Vagina (tissue), 2 donors: ENCODE results near the gene TXNRD1.

Experiments
- CTCF ChIP-seq, 3 experiments: fragments of 450-650 bp in 2 of 3; fragments of 200-600 bp in 1 of 3; sonication (generic) in 1 of 3; IDR thresholded peaks; one replicate each; pipeline ENCODE4 v1.5.1; 2017 to 2019; ENCODE audit warnings: antibody characterized with exemption in 3 of 3, mild to moderate bottlenecking in 2 of 3, moderate library complexity in 2 of 3
- POLR2A ChIP-seq, 2 donors: fragments of 450-650 bp; IDR thresholded peaks; one replicate each; pipeline ENCODE4 v1.6.1; 2017; ENCODE audit warnings: antibody characterized with exemption in 2 of 2, mild to moderate bottlenecking in 2 of 2, moderate library complexity in 2 of 2
- POLR2AphosphoS5 ChIP-seq, 2 donors: sonication (generic); formaldehyde crosslinking; IDR thresholded peaks; one replicate each; pipeline ENCODE4 v1.9.0; 2017; ENCODE audit warnings: antibody characterized with exemption in 2 of 2, mild to moderate bottlenecking in 2 of 2, low read depth in 1 of 2; ENCODE audit not compliant: insufficient read depth in 1 of 2

GRCh38 chr12:104189915-104190555 lies 25.5 kb upstream of the TXNRD1 start:
- no peak for TF ChIP-seq POLR2AphosphoS5 (IDR thresholded peaks at IDR 0.05; ENCODE audit: insufficient read depth in 1 of 2, low read depth in 1 of 2)
- TF ChIP-seq CTCF (IDR thresholded peaks at IDR 0.05) = no peak
- TF ChIP-seq POLR2A (IDR thresholded peaks at IDR 0.05) = no peak
